ENCODE data around the gene INTS1.

The INTS1 gene

DNA sequence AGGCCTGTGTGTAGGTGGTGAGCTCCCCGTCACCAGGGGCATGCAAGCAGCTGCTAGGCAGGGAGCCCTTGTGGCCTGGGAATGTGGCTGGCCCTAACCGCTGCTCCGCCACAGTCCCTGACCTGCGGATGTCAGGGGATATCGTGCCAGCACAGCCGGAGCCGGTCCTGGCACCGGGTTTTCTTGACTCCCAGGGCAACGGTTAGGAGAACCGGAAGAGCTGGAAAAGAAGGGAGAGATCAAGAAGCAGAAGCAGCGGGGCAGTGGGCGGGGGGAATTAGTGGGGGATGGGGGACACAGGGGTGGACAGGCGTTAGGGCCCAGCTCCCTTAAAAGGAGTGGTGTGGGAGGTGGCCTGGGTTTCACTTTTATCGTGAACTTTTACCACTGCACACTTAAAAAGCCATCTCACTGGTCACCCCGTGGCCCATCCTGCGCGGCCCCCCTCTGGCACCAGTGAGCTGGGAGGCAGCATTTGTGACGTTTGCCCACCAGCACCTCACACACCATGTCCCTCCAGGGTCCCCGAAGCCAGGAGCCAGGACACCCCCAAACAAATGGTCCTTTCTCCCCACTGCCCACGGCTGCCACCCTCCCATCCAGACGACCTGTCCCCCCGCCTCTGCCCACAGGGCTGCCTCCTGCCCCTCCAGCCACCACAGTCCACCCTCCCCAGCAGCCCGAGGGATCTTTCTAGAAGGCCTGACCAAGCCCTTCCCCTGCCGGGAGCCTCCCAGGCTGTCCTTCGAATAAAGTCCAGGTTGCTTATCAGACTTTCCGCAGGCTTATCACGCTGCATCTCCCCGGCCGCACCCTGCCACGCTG lies 43.2 kb downstream of the INTS1 start:
- DNase-seq (ENCODE audit: low read depth), result peak; percentile 73
- no peak for TF ChIP-seq CTCF (conservative IDR thresholded peaks at IDR 0.05; ENCODE audit: low read length)
- peak overlapping the region; percentile 63 for H3K4me3 ChIP-seq (ENCODE audit: low read length)

- peak; percentile 21 for DNase-seq (ENCODE audit: low read depth)
- no peak for TF ChIP-seq CTCF (conservative IDR thresholded peaks at IDR 0.05; ENCODE audit: low read length)
- peak overlapping the region; percentile 63 for H3K4me3 ChIP-seq (ENCODE audit: low read length)
These were observed 44.0 kb downstream of the INTS1 start for GRCh38 chr7:1459920-1460820.

GRCh38 chr7:1459512-1459892 lies 44.7 kb downstream of the INTS1 start:
- H3K4me3 ChIP-seq (ENCODE audit: low read length), result peak overlapping the region; percentile 92
- no peak for TF ChIP-seq CTCF (conservative IDR thresholded peaks at IDR 0.05; ENCODE audit: low read length)
- peak; percentile 98 for DNase-seq (ENCODE audit: low read depth)

DNA sequence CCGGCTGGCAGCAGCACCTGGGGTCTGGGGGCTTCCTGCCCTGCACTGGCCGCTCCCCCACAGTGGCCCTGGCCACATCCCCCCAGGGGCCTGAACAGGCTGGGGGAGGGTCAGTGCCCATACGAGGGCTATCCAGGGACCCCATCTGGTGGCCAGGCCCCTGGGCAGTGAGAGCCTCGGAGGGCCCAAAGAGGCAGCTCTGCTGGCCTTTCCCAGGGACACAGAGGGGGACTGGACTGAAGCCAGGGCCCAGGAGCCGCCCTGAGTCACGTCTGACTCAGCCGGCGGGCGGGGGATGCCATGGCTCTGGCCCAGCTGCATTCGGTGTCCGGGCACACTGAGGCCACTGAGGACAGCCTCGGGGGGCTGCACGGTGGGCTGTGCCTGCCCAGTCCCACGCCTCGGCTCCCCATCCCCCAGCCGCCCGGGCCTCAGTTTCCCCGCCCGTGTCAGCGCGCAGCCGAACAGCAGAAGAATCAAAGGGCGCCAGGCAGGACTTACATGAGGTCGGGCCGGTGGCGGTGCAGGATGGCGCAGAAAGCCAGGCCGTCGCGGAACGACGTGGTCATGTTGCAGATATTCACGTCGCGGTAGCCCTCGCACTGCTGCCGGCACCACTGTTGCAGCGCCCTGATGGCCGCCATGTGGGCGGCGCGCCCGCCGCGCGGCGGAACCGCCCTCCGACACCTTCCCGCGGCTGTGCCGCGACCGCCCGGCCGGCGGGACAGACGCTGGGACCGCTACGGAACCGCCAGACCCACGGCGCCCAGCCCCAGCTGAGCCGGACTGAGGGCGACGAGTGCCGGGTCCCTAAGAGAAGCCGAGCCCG lies 45.3 kb downstream of the INTS1 start, which contains the start of gene MICALL2:
MICALL2 (minus strand) TSS at position 788 of the 829 bp plus-strand sequence; CDS start at position 644, 144 bp downstream.
- DNase-seq (ENCODE audit: low read depth), result peak; percentile 83
- peak within 1 kb of the TSS; percentile 92 for H3K4me3 ChIP-seq (ENCODE audit: low read length)
- no peak for TF ChIP-seq CTCF (conservative IDR thresholded peaks at IDR 0.05; ENCODE audit: low read length)

- no peak for TF ChIP-seq CTCF (conservative IDR thresholded peaks at IDR 0.05; ENCODE audit: low read length)
- peak overlapping the region; percentile 92 for H3K4me3 ChIP-seq (ENCODE audit: low read length)
- DNase-seq (ENCODE audit: low read depth), result no peak
These were observed 46.1 kb downstream of the INTS1 start for GRCh38 chr7:1457949-1458682.

Data from AG10803 (cell line).